Activated gamma-delta T cell treated with Interleukin-2 at 50 U/mL for 16 hours (primary cell): ENCODE measurements around the gene TDRD15.
"Not testable (repeated sequence)": the region's sequence is repeated elsewhere in the genome, so short reads cannot be mapped to it uniquely, and the experiment has no call there.

Experiments used
- DNase-seq: peaks from one replicate; pipeline ENCODE4 v3.0.0-alpha.2; 2020

Gene TDRD15

GRCh38 chr2:21148718-21149117 is 24.9 kb downstream of the TDRD15 start:
- no peak for DNase-seq

GRCh38 chr2:21151234-21151633 is 27.5 kb downstream of the TDRD15 start:
- not testable (repeated sequence) for DNase-seq

- no peak for DNase-seq
Measured at GRCh38 chr2:21155365-21156136, 31.8 kb downstream of the TDRD15 start.

GRCh38 chr2:21161122-21161521 is 37.4 kb downstream of the TDRD15 start:
- no peak for DNase-seq

GRCh38 chr2:21161832-21162614 is 38.3 kb downstream of the TDRD15 start:
- no peak for DNase-seq

GRCh38 chr2:21162615-21162878 is 38.8 kb downstream of the TDRD15 start:
- no peak for DNase-seq

- DNase-seq: no peak
Measured at GRCh38 chr2:21163213-21163612, 39.4 kb downstream of the TDRD15 start.

- no peak for DNase-seq
Measured at GRCh38 chr2:21165350-21165749, 41.6 kb downstream of the TDRD15 start.

GRCh38 chr2:21175895-21176646 is 52.3 kb downstream of the TDRD15 start:
- DNase-seq: no peak

- DNase-seq: no peak
Measured at GRCh38 chr2:21181957-21182356, 58.2 kb downstream of the TDRD15 start.

- no peak for DNase-seq
Measured at GRCh38 chr2:21183306-21183705, 59.5 kb downstream of the TDRD15 start.

- DNase-seq: no peak
Measured at GRCh38 chr2:21183726-21184125, 60.0 kb downstream of the TDRD15 start.

- no peak for DNase-seq
Measured at GRCh38 chr2:21191535-21191934, 67.8 kb downstream of the TDRD15 start.
